ENCODE results near the gene KMT2A.

DNA sequence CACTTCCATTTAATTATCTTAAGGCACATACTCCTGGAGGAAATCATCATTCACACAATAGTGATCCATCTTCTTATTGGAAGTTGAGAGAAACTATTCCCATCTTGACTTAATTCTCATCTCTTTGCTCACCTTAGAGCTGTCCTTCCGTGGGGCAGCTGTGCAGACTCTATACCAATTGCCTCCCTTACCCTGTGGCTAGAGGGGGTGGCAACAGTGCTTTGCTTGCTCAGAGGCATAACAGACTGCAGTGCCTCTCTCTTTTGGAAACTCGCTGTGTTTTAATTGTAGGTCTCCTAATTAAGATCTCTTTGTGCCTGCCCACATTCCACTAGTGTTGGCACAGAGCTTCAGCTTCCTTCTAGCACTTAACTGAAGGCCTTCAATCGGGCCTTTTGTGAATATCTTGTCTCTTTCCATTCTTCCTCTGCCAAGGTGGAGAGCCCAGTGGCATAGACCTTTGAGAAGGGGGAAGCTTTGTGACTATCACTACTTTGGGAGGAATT lies 5.5 kb downstream of the KMT2A start:
- TF ChIP-seq, protein P1, sequence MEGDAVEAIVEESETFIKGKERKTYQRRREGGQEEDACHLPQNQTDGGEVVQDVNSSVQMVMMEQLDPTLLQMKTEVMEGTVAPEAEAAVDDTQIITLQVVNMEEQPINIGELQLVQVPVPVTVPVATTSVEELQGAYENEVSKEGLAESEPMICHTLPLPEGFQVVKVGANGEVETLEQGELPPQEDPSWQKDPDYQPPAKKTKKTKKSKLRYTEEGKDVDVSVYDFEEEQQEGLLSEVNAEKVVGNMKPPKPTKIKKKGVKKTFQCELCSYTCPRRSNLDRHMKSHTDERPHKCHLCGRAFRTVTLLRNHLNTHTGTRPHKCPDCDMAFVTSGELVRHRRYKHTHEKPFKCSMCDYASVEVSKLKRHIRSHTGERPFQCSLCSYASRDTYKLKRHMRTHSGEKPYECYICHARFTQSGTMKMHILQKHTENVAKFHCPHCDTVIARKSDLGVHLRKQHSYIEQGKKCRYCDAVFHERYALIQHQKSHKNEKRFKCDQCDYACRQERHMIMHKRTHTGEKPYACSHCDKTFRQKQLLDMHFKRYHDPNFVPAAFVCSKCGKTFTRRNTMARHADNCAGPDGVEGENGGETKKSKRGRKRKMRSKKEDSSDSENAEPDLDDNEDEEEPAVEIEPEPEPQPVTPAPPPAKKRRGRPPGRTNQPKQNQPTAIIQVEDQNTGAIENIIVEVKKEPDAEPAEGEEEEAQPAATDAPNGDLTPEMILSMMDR (IDR thresholded peaks at IDR 0.05; ENCODE audit: borderline replicate concordance, extremely low read depth, low read length, poor library complexity, severe bottlenecking), result no peak
- TF ChIP-seq EZH2 (IDR thresholded peaks at IDR 0.05; ENCODE audit: borderline replicate concordance, low read depth, low read length, severe bottlenecking), result no peak

Measured in DND-41 (cell line).